Heart left ventricle (tissue), 16 donors: ENCODE measurements around the gene S100A13. TPM values are rescaled to one million over a fixed set of nuclear protein-coding genes. Genes with fewer than 3 reads are reported as not detected.

ENCODE experiments used
- ATAC-seq, 4 donors: fragments of 200-7000 bp; cut with Tn5 transposase; one replicate each; pipeline ENCODE4 v1.9.1; 2020 to 2022; ENCODE audit warnings: moderate library complexity in 4 of 4, mild to moderate bottlenecking in 3 of 4, moderate number of reproducible peaks in 1 of 4
- DNase-seq, 5 donors: peaks; one replicate each; pipeline ENCODE4 v3.0.0-alpha.2; 2020
- H3K27ac ChIP-seq, 12 donors: fragments of 200-600 bp; sonication (generic) in 4 of 12; one replicate each; pipeline versions ENCODE4 v1.5.0 to v1.8.0; 2016 to 2022; ENCODE audit warnings: mild to moderate bottlenecking in 2 of 12
- H3K27me3 ChIP-seq, 9 donors: fragments of 200-600 bp; sonication (generic) in 2 of 9; one replicate each; pipeline versions ENCODE4 v1.5.1 to v1.8.0; 2016 to 2022; ENCODE audit warnings: mild to moderate bottlenecking in 3 of 9
- H3K36me3 ChIP-seq, 9 donors: fragments of 200-600 bp; sonication (generic) in 2 of 9; one replicate each; pipeline versions ENCODE4 v1.5.0 to v1.8.0; 2018 to 2022; ENCODE audit warnings: mild to moderate bottlenecking in 2 of 9
- H3K4me1 ChIP-seq, 12 donors: fragments of 200-600 bp; sonication (generic) in 4 of 12; one replicate each; pipeline versions ENCODE4 v1.5.0 to v1.8.0; 2016 to 2022; ENCODE audit warnings: mild to moderate bottlenecking in 3 of 12
- H3K4me3 ChIP-seq, 12 donors: fragments of 200-600 bp; sonication (generic) in 4 of 12; one replicate each; pipeline versions ENCODE4 v1.5.0 to v1.8.0; 2017 to 2022; ENCODE audit warnings: mild to moderate bottlenecking in 9 of 12, moderate library complexity in 4 of 12
- H3K9me3 ChIP-seq, 12 donors: fragments of 200-600 bp; sonication (generic) in 4 of 12; one replicate each; pipeline versions ENCODE4 v1.5.0 to v1.8.0; 2016 to 2022; ENCODE audit warnings: mild to moderate bottlenecking in 1 of 12
- CTCF ChIP-seq, 12 donors: fragments of 200-600 bp; sonication (generic) in 4 of 12; IDR thresholded peaks; one replicate each; pipeline versions ENCODE4 v1.5.0 to v1.8.0; 2018 to 2022; ENCODE audit warnings: antibody characterized with exemption in 12 of 12, mild to moderate bottlenecking in 5 of 12
- POLR2A ChIP-seq, 2 donors: fragments of 450-650 bp; IDR thresholded peaks; one replicate each; pipeline ENCODE4 v1.6.1; 2017; ENCODE audit warnings: antibody characterized with exemption in 2 of 2, mild to moderate bottlenecking in 2 of 2, moderate library complexity in 2 of 2
- WGBS, 4 donors: extraction: QIAGEN DNeasy Blood & Tissue Kit in 2 of 4; methylation state at CpG; one replicate each; pipeline versions ENCODE4 v1.1.5 to v1.1.7; 2013 to 2018; 5-methylcytosine and 5-hydroxymethylcytosine counted together
- intact Hi-C, 10 donors: fragments of 100-400 bp; cut with DNase I; formaldehyde crosslinking; loops; one replicate each; pipeline versions ENCODE4 v1.11.1 to v1.14.2; 2022
- polyA plus RNA-seq, 2 donors: library from polyadenylated mRNA; stranded (reverse); fragments of 200-250 nt; gene quantifications; one replicate each; pipeline ENCODE4 v1.2.3, GENCODE V29; 2013
- total RNA-seq, 9 donors: library from RNA; depleted of rRNA in 2 of 9; stranded (reverse); fragments of >200 nt in 2 of 9; fragmentation: NEBNext Ultra II Directional in 3 of 9; extraction: Animal tissue kit (Norgen Biotek cat#: 25700) in 3 of 9; gene quantifications; one replicate each; pipeline versions ENCODE4 v1.1.0 to v1.2.4, GENCODE V29; 2016 to 2023
- donor health status: ischemic (EF 13 %, LVEDD 7.1; RV severe dilation, severe dysfunction).
- donor health status: healthy with polysubstance abuse.
- donor health status: DM: no; HTN: yes; CAD: no.
- donor health status: DM: no; HTN: no; CAD: no.
- donor health status: ischemic (EF 25% LVEDD 6.9; RV normal size, moderate dysfunction).
- donor health status: ischemic (EF 25% LVEDD 5.7; RV mildly dilated, moderate dysfunction).
- donor health status: healthy.
- donor health status: DM: yes; HTN: yes; CAD: no.
- donor health status: ischemic (EF 35%, LVEDD 5.7; RV mildly dilated, moderate dysfunction).
- donor health status: nonischemic (EF 11% LVEDD 7.7; RV severe dilation, severe dysfunction).
- donor health status: DM: yes; HTN: yes; CAD: no.
- donor health status: PGD.
- donor health status: ischemic (EF 29% LVEDD 5.4; RV normal size, mild dysfunction).
- donor health status: nonischemic (EF 23%, LVEDD 6.1; RV moderate dilation, normal function).

S100A13 gene
- total and polyA plus RNA-seq, 11 donors: 98.1 to 272 (median 138) TPM

GRCh38 chr1:153609585-153609907, 17.8 kb downstream of the S100A13 start:
- ATAC-seq: no peak
- intact Hi-C loops: no loop called here
- Histone ChIP-seq H3K27me3 (no peaks in the 10 kb centered on the region), H3K36me3 (peaks cover 0 to 33% (median 24%) of the 10 kb centered on the region in 9 donors), H3K4me1 (peaks cover 6 to 60% (median 25%) of the 10 kb centered on the region in 12 donors), H3K27ac (peak overlapping the region; percentile 87 to 99 (median 96)), H3K9me3 (no peaks in the 10 kb centered on the region), H3K4me3 (peak overlapping the region in 8 of 12 donors; percentile 46 to 69 (median 64))
- TF ChIP-seq CTCF (IDR thresholded peaks at IDR 0.05): no peak
- no peak for TF ChIP-seq POLR2A (IDR thresholded peaks at IDR 0.05)
- DNase-seq: no peak
- 33 to 53% (median 42%) methylated on average over 6 of the region's 6 CpGs for WGBS, 4 donors

GRCh38 chr1:153608742-153609584, 18.3 kb downstream of the S100A13 start:
- intact Hi-C loops: no loop called here
- Histone ChIP-seq H3K4me3 (peak overlapping the region; percentile 15 to 69 (median 59)), H3K27me3 (no peaks in the 10 kb centered on the region), H3K27ac (peak overlapping the region; percentile 87 to 99 (median 96)), H3K9me3 (no peaks in the 10 kb centered on the region), H3K36me3 (peaks cover 0 to 35% (median 24%) of the 10 kb centered on the region in 9 donors), H3K4me1 (peaks cover 6 to 60% (median 25%) of the 10 kb centered on the region in 12 donors)
- WGBS, 4 donors: 29 to 51% (median 44%) methylated on average over 15 to 19 of the region's 19 CpGs
- DNase-seq: peak; percentile 80 to 85 (median 83)
- peak; percentile 71 to 90 (median 74) for ATAC-seq
- TF ChIP-seq POLR2A (IDR thresholded peaks at IDR 0.05): peak in 1 of 2 donors; percentile 74
- no peak for TF ChIP-seq CTCF (IDR thresholded peaks at IDR 0.05)

GRCh38 chr1:153608089-153608682, 19.1 kb downstream of the S100A13 start:
- Histone ChIP-seq H3K27ac (peak overlapping the region; percentile 87 to 99 (median 96)), H3K27me3 (no peaks in the 10 kb centered on the region), H3K36me3 (peaks cover 0 to 35% (median 24%) of the 10 kb centered on the region in 9 donors), H3K9me3 (no peaks in the 10 kb centered on the region), H3K4me3 (peak overlapping the region; percentile 15 to 69 (median 59)), H3K4me1 (peaks cover 6 to 56% (median 24%) of the 10 kb centered on the region in 12 donors)
- no peak for DNase-seq
- ATAC-seq: peak in 1 of 4 donors; percentile 35
- peak in 1 of 2 donors; percentile 9 for TF ChIP-seq POLR2A (IDR thresholded peaks at IDR 0.05)
- TF ChIP-seq CTCF (IDR thresholded peaks at IDR 0.05): no peak
- intact Hi-C loops: no loop called here
- 56 to 75% (median 66%) methylated on average over 4 to 7 of the region's 7 CpGs for WGBS, 4 donors

- no peak for TF ChIP-seq POLR2A (IDR thresholded peaks at IDR 0.05)
- no peak for TF ChIP-seq CTCF (IDR thresholded peaks at IDR 0.05)
- ATAC-seq (no peak), DNase-seq (no peak)
- WGBS, 4 donors: 83 to 91% (median 89%) methylated on average over 6 to 8 of the region's 8 CpGs
- Histone ChIP-seq H3K27ac (peak overlapping the region in 10 of 12 donors; percentile 87 to 99 (median 98)), H3K36me3 (peaks cover 0 to 35% (median 24%) of the 10 kb centered on the region in 9 donors), H3K4me3 (peak overlapping the region in 10 of 12 donors; percentile 46 to 69 (median 60)), H3K4me1 (peaks cover 6 to 54% (median 24%) of the 10 kb centered on the region in 12 donors), H3K9me3 (no peaks in the 10 kb centered on the region), H3K27me3 (no peaks in the 10 kb centered on the region)
- intact Hi-C loops: no loop called here
Measured at GRCh38 chr1:153607381-153607780, 19.9 kb downstream of the S100A13 start.
